ENCODE results near the gene FUT6.
"Not testable (repeated sequence)": the region's sequence is repeated elsewhere in the genome, so short reads cannot be mapped to it uniquely, and the experiment has no call there.

FUT6 gene

GRCh38 chr19:5839065-5840017 lies at the start of gene FUT6:
Gene FUT6 (minus strand): TSS chr19:5839702. CDS start chr19:5832567, 7,135 bp downstream.
- no peak for DNase-seq (ENCODE audit: low spot score)
- TF ChIP-seq CTCF (IDR thresholded peaks at IDR 0.05; ENCODE audit: extremely low read depth, missing control alignments), result no peak

- not testable (repeated sequence) for DNase-seq (ENCODE audit: low spot score)
These were observed 44.7 kb upstream of the FUT6 start for GRCh38 chr19:5884065-5884811.

- not testable (repeated sequence) for DNase-seq (ENCODE audit: low spot score)
These were observed 43.8 kb upstream of the FUT6 start for GRCh38 chr19:5883157-5883873.

GRCh38 chr19:5882421-5882968 lies 43.0 kb upstream of the FUT6 start:
- no peak for TF ChIP-seq CTCF (IDR thresholded peaks at IDR 0.05; ENCODE audit: extremely low read depth, missing control alignments)
- no peak for DNase-seq (ENCODE audit: low spot score)

GRCh38 chr19:5881543-5882299 lies 42.2 kb upstream of the FUT6 start:
- DNase-seq (ENCODE audit: low spot score), result no peak
- no peak for TF ChIP-seq CTCF (IDR thresholded peaks at IDR 0.05; ENCODE audit: extremely low read depth, missing control alignments)

GRCh38 chr19:5880604-5881078 lies 41.1 kb upstream of the FUT6 start:
- DNase-seq (ENCODE audit: low spot score), result no peak
- no peak for TF ChIP-seq CTCF (IDR thresholded peaks at IDR 0.05; ENCODE audit: extremely low read depth, missing control alignments)

- TF ChIP-seq CTCF (IDR thresholded peaks at IDR 0.05; ENCODE audit: extremely low read depth, missing control alignments), result no peak
- DNase-seq (ENCODE audit: low spot score), result no peak
These were observed 40.7 kb upstream of the FUT6 start for GRCh38 chr19:5880196-5880595.

Data from GM20000 (cell line).